ENCODE results near the gene ADGRB2.

GRCh38 chr1:31748365-31748764 lies 15.8 kb downstream of the ADGRB2 start:
- TF ChIP-seq, protein P1, sequence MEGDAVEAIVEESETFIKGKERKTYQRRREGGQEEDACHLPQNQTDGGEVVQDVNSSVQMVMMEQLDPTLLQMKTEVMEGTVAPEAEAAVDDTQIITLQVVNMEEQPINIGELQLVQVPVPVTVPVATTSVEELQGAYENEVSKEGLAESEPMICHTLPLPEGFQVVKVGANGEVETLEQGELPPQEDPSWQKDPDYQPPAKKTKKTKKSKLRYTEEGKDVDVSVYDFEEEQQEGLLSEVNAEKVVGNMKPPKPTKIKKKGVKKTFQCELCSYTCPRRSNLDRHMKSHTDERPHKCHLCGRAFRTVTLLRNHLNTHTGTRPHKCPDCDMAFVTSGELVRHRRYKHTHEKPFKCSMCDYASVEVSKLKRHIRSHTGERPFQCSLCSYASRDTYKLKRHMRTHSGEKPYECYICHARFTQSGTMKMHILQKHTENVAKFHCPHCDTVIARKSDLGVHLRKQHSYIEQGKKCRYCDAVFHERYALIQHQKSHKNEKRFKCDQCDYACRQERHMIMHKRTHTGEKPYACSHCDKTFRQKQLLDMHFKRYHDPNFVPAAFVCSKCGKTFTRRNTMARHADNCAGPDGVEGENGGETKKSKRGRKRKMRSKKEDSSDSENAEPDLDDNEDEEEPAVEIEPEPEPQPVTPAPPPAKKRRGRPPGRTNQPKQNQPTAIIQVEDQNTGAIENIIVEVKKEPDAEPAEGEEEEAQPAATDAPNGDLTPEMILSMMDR (IDR thresholded peaks at IDR 0.05) = no peak
- no peak for TF ChIP-seq POLR2A (IDR thresholded peaks at IDR 0.05)
